NCI-H2081 (cell line): Measurements from ENCODE around the gene ISY1.
A peak's percentile ranks its signal among the peaks of the same experiment; 100 is the strongest.
"Not testable (repeated sequence)": the region's sequence is repeated elsewhere in the genome, so short reads cannot be mapped to it uniquely, and the experiment has no call there.

Source experiments
- DNase-seq, 2 experiments: peaks; one replicate each; lab custom pipeline; 2025; lab: John Stamatoyannopoulos, UW

The ISY1 gene

DNA sequence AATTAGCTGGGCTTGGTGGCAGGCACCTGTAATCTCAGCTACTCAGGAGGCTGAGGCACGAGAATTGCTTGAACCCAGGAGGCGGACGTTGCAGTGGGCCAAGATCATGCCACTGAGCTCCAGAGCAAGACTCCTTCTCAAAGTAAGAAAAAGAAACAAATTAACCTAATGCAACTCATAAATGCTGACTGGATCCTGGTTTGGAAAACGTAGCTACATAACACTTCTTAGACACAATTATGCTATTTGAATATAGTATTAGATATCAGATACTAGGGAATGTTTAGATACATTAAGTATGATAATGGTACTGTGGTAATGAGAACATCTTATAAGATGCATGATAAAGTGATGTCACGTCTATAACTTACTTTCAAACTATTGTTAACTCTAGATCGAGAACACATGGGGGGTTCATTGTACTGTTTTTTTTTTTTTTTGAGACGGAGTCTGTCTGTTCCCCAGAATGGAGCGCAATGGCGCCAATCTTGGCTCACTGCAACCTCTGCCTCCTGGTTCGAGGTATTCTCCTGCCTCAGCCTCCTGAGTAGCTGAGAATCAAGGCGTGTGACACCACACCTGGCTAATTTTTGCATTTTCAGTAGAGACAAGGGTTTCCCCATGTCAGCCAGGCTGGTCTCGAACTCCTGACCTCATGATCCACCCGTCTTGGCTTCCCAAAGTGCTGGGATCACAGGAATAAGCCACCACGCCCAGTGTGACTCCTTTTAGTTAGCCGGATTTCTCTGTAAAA is 5.9 kb upstream of the ISY1 start:
- no peak for DNase-seq

DNA sequence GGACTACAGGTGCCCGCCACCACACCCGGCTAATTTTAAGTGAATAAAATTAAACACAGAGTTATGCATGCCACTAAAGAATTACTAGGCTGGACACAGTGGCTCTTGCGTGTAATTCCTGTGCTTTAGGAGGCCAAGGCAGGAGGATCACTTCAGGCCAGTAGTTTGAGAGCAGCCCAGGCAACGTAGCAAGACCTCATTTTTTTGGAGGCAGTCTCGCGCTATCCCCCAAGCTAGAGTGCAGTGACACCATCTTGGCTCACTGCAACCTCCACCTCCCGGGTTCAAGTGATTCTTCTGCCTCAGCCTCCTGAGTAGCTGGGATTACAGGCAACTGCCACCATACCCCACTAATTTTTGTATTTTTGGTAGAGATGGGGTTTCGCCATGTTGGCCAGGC is 4.7 kb upstream of the ISY1 start:
- DNase-seq: not testable (repeated sequence)

DNA sequence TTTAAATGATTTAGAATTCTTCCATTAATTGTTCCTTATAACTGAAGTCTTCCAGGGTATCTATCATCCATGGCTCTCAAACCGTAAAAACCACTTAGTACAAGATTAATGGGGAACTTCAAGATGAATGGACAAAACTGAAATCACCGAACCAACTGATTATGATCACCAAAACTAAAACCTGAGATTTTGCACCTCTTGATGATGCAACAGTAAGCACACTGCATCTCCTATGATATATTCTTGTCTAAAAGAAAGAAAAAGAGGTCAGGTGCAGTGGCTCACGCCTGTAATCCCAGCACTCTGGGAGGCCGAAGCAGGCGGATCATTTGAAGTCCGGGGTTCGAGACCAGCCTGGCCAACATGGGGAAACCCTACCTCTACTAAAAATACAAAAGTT is 3.6 kb upstream of the ISY1 start:
- no peak for DNase-seq

GRCh38 chr3:129162729-129163579 is 2.1 kb upstream of the ISY1 start:
- peak; percentile 12 to 29 for DNase-seq

GRCh38 chr3:129161860-129162271 is 1.0 kb upstream of the ISY1 start:
- DNase-seq: peak in 1 of 2 experiments; percentile 51

DNA sequence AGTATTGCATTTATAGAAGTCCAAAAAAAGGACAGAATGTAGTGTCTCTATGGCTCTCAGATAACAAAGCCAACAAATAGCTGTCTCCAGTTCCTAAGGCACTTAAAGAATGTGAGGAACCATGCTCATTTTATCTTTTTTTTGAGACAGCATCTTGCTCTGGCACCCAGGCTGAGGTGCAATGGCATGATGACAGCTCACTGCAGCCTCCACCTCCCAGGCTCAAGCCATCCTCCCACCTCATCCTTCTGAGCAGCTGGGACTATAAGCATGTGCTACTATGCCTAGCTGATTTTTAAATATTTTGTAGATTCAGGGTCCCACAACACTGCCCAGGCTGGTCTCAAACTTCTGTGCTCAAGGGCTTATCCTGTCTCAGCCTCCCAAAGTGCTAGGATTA is 16.1 kb downstream of the ISY1 start:
- DNase-seq: no peak

DNA sequence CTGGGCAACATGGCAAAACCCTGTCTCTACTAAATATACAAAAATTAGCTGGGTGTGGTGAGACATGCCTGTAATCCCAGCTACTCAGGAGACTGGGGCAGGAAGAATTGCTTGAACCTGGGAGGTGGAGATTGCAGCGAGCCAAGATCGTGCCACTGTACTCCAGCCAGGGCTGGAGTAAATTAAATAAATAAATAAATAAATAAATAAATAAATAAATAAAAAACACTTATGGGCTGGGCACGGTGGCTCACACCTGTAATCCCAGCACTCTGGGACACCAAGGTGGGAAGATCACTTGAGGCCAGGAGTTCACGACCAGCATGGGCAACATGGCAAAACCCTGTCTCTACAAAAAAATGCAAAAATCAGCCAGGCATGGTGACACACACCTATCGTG is 19.9 kb downstream of the ISY1 start:
- DNase-seq: not testable (repeated sequence)

- no peak for DNase-seq
Observed at GRCh38 chr3:129139911-129140310, 21.0 kb downstream of the ISY1 start.

DNA sequence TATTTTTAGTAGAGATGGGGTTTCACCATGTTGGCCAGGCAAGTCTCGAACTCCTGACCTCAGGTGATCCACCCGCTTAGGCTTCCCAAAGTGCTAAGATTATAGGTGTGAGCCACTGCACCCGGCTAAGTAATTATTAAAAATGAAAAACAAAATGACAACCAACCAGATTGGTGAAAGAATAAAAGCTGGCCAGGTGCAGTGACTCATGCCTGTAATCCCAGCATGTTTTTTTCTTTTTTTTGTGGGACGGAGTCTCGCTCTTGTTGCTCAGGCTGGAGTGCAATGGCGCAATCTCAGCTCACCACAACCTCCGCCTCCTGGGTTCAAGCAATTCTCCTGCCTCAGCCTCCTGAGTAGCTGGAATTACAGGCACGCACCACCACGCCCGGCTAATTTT is 24.6 kb downstream of the ISY1 start:
- DNase-seq: not testable (repeated sequence)

DNA sequence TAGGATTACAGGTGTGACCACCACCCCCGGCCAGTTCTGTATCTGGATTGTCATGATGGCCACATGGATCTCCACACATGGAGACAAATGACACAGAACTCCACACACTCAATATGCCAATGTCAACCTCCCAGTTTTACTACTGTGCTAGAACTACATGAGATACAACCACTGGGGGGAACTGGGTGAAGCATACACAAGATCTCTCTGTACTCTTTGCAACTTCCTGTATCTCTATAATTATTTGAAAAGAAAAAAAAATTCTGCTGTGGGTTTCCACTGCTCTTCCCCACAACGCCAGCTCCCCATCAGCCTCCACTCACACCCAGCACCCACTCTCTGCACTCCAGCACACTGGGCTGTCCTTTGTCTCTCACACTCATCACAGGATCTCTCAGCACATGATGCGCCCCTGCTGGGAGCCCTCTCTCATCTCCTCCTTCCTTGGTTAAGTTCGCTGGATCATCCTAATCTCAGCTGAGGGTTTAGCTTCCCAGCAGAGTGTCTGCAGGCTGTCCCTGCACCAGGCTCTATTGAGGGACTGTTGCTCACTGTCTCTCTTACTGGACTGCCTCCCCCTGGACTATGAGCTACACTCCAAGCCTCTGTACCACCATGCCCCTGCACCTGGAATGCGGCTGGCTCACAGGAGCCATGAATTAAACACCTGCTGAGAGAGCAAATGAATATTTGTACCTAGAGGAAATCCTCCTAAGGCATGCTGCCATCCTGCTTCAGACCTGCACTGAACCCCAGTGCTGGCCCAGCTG is 28.6 kb downstream of the ISY1 start:
- DNase-seq: no peak

DNA sequence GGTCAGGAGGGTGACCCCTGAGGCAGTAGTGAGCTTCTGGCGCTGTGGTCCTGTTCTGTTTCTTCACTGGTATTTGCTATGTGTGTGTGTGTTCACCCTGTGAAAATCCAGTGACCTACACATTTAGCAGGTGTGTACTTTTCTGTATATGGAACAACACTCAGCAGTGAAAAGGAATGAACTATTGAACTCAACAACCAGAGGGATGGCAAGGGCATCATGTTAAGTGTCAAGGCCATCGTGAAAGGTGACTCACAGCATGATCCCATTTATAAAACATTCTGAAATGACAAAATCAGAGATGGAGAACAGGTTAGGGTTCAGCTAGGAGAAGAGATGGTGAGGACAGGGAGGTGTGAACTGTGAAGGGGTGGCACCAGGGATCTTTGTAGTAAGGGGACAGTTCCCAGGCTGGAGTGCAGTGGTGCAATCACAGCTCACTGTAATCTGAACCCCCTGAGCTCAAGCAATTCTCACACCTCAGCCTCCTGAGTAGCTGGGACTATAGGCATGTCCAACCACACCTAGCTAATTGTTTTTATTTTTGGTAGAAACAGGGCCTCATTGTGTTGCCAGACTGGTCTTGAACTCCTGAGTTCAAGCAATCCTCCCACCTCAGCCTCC is 29.3 kb downstream of the ISY1 start:
- no peak for DNase-seq

- DNase-seq: no peak
Observed at GRCh38 chr3:129130291-129130813, 30.5 kb downstream of the ISY1 start.

DNA sequence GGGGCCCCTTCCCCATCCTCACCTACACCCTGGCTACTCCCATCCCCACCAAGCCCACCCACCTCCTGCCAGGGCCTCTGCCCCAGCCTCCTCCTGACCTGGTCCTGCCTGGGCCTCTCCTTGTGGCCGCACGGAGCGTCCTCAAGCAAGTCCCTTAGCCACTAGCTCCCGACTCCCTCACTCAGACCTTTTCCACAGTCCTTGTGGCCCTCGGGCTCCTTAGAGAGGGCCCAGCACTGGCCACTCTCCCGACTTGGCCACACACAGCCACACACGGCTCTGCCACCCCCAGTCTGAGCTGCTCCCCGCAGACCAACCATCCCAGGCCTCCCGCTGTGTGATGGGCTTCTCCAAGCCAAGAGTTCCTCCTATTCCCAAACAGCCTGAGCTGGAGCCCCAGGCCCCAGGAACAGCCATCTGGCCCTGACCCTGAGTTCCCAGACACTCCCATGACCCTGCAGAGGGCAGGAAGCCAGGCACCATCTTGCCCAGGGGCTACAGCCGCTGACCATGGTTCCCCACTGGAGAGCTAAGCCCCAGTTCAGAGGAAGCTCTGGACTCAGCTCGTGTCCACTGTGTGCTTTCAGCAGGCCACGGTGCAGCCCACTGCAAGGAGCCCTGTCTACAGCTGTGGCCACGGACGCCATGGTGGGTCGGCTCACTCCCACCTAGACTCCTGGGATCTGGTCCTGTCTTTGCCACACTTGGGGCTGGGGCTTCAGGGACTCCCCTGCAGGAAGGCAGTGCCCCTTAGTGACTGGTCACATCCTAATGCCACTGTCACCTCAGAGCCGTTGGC is 32.3 kb downstream of the ISY1 start:
- DNase-seq: no peak

DNA sequence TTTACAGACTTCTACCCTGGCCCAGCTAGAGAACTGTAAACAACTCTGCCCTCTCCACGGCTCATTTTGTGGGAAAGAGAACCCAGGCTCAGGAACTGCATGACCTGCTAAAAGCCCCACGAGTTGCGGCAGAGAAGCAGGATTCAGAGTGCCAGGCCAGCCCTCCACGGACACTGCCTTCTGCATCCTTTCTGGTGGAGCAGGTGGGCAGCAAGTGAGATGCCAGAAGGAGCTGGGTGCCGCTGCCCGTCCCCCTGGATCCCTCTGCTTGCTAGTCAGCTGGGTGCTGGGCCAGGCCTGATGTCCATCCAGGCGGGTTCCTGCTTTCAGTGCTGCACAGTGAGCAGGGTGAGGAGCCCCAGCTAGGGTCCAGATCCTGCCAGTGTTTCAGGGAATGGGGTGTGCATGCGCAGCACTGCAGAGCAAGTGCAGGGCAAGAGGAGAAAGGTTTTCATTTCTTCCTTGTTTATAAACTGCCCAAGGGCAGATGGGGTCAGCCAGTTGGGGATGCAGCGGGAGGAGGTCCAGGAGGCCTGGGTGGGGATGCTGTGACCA is 34.1 kb downstream of the ISY1 start:
- no peak for DNase-seq

DNA sequence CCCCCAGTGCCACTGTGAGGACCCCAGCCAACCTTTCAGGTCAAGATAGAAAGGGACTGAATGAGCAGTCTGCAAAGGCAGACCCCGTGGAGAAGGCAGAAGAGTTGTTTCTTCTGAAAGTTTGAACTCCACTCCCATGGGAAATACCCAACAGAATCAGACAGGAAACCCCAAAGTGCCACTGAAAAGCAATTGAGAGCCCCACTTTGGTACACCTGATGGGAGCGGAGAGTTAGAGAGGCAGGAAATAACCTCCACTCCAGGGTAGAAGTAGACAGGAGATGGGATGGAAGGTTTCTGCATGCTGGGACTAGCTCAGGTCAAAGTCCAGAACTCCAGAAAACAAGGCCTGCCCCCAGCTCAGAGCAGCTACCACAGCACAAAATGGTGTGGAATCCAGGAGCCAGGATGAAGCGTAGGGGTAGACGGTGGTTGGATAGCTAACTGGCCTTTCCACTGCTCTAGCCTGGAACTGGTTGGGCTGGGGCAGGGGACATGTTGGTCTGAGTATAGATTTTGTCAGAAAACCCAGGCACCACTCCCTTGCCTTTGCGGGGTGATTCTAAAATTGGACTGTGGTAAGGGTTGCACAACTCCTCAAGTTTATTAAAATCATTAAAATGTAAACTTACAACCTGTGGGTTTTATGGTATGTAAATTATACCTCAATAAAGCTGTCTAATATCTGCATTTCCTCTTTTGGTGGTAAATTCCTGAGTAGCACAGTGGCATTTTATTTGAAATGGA is 37.4 kb downstream of the ISY1 start:
- no peak for DNase-seq

- DNase-seq: no peak
Observed at GRCh38 chr3:129122412-129123011, 38.4 kb downstream of the ISY1 start.

DNA sequence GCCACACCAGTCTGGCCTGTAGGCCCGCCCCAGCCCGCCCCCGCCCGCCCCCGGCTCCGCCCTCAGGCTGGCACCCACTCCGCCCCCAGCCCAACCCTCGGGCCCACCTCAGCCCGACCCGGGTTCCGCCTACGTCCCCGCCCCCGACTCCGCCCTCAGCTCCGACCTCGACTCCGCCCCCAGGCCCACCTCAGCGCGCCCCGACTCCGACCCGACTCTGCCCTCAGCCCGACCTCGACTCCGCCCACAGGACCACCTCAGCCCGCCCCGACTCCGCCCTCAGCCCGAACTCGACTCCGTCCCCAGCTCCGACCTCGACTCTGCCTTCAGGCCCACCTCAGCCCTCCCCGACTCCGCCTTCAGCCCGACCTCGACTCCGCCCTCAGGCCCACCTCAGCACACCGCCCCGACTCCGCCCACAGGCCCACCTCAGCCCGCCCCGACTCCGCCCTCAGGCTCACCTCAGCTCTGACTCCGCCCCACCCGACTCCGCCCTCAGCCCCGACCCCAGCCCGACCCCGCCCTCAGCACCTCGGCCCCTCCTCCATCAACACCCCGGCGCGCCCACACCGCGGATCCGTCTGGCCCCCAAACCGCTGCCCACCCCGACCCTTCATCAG is 39.0 kb downstream of the ISY1 start, which contains the start of gene RAB43:
TSS of gene RAB43 (minus strand) at position 13 of the 620 bp plus-strand sequence. CDS start 315 bp downstream, outside the sequence.
- DNase-seq: peak; percentile 52 to 75

- no peak for DNase-seq
Observed at GRCh38 chr3:129121016-129121791, 39.7 kb downstream of the ISY1 start.
